ENCODE results near the gene WNT6.

WNT6 gene

GRCh38 chr2:218894151-218894879 lies 34.7 kb downstream of the WNT6 start:
- FAIRE-seq = no peak

- FAIRE-seq = no peak
Observed at GRCh38 chr2:218894880-218895157, 35.2 kb downstream of the WNT6 start.

- FAIRE-seq = peak; percentile 66
Observed at GRCh38 chr2:218895326-218895725, 35.7 kb downstream of the WNT6 start.

GRCh38 chr2:218895759-218896500 lies 36.3 kb downstream of the WNT6 start:
- peak; percentile 93 for FAIRE-seq

GRCh38 chr2:218896501-218897393 lies 37.1 kb downstream of the WNT6 start:
- FAIRE-seq = no peak

- FAIRE-seq = no peak
Observed at GRCh38 chr2:218897394-218898108, 37.9 kb downstream of the WNT6 start.

- FAIRE-seq = no peak
Observed at GRCh38 chr2:218898109-218898878, 38.7 kb downstream of the WNT6 start.

- FAIRE-seq = no peak
Observed at GRCh38 chr2:218899147-218899546, 39.5 kb downstream of the WNT6 start.

GRCh38 chr2:218902427-218902826 lies 42.8 kb downstream of the WNT6 start:
- FAIRE-seq = no peak

- no peak for FAIRE-seq
Observed at GRCh38 chr2:218904176-218904575, 44.6 kb downstream of the WNT6 start.

GRCh38 chr2:218908721-218909619 lies 49.4 kb downstream of the WNT6 start:
- peak; percentile 31 for FAIRE-seq

- no peak for FAIRE-seq
Observed at GRCh38 chr2:218910741-218911140, 51.1 kb downstream of the WNT6 start.

- no peak for FAIRE-seq
Observed at GRCh38 chr2:218920504-218920903, 60.9 kb downstream of the WNT6 start.

Measured in G401.6 (cell line).